GM18498 (cell line): ENCODE data around the gene RPS2.
"Not testable (repeated sequence)": the region's sequence is repeated elsewhere in the genome, so short reads cannot be mapped to it uniquely, and the experiment has no call there.

Experiments
- ATAC-seq: cut with Tn5 transposase; IDR thresholded peaks from one replicate; pipeline ENCODE4 v1.9.1; 2021; ENCODE audit warnings: mild to moderate bottlenecking, moderate library complexity; ENCODE audit not compliant: unreplicated experiment

RPS2 gene

GRCh38 chr16:1942810-1943726, 21.6 kb downstream of the RPS2 start, which contains the start of gene MSRB1:
Gene MSRB1, minus strand, starts transcription at chr16:1943199. Its CDS starts 43 bp downstream, at chr16:1943156.
- ATAC-seq = peak; percentile 94

- no peak for ATAC-seq
Measured at GRCh38 chr16:1942047-1942809, 22.4 kb downstream of the RPS2 start.

- ATAC-seq = no peak
Measured at GRCh38 chr16:1941162-1942046, 23.2 kb downstream of the RPS2 start.

- no peak for ATAC-seq
Measured at GRCh38 chr16:1940273-1941161, 24.1 kb downstream of the RPS2 start.

GRCh38 chr16:1939833-1940232, 24.8 kb downstream of the RPS2 start:
- ATAC-seq = not testable (repeated sequence)

- ATAC-seq = no peak
Measured at GRCh38 chr16:1938910-1939309, 25.7 kb downstream of the RPS2 start.

- no peak for ATAC-seq
Measured at GRCh38 chr16:1938316-1938715, 26.3 kb downstream of the RPS2 start.

GRCh38 chr16:1936945-1937479, 27.6 kb downstream of the RPS2 start:
- ATAC-seq = no peak

- no peak for ATAC-seq
Measured at GRCh38 chr16:1933097-1933661, 31.4 kb downstream of the RPS2 start.

- ATAC-seq = no peak
Measured at GRCh38 chr16:1932050-1933028, 32.3 kb downstream of the RPS2 start.

- ATAC-seq = no peak
Measured at GRCh38 chr16:1930338-1930720, 34.3 kb downstream of the RPS2 start.

- peak; percentile 89 for ATAC-seq
Measured at GRCh38 chr16:1929578-1930337, 34.9 kb downstream of the RPS2 start.

- ATAC-seq = peak; percentile 31
Measured at GRCh38 chr16:1929105-1929504, 35.5 kb downstream of the RPS2 start.

GRCh38 chr16:1926271-1926670, 38.4 kb downstream of the RPS2 start:
- ATAC-seq = no peak

GRCh38 chr16:1924095-1924494, 40.5 kb downstream of the RPS2 start:
- no peak for ATAC-seq

GRCh38 chr16:1923299-1924034, 41.2 kb downstream of the RPS2 start:
- no peak for ATAC-seq

GRCh38 chr16:1922357-1922756, 42.3 kb downstream of the RPS2 start:
- ATAC-seq = no peak
